NCI-H1092 (cell line): ENCODE data around the gene SRP9.

ENCODE experiments used
- DNase-seq: peaks from one replicate; lab custom pipeline; 2025; lab: John Stamatoyannopoulos, UW

The SRP9 gene, protein sequence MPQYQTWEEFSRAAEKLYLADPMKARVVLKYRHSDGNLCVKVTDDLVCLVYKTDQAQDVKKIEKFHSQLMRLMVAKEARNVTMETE

DNA sequence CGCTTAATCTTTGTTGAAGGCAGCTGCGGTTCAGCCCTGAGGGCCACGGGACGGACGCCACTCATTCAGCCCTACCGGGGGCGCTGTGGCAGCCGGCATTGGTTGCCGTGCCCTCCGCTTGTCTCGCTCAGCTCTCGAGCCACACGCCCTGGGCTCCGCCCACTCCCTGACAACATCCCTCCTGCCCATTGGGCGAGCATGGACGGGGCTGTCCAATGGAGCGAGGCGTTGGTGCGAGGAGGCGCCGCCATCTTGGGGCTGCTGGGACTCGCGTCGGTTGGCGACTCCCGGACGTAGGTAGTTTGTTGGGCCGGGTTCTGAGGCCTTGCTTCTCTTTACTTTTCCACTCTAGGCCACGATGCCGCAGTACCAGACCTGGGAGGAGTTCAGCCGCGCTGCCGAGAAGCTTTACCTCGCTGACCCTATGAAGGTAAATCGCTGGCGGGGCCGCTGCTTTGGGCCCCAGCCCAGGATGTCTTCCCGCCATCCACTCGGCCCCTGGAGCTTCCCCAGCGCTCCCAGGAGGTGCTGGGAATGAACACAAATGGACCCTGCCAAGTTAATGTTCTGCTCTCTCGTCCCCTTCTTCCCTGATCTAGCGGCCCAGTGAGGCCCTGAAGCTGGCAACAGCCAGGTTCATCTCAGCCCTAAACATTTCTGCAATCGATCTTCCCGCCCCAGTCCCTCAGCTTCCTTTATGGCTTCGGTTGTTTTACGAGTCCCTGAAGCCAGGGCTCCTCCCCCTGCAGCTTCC, at the start of gene SRP9:
Gene SRP9, plus strand, starts transcription at position 244 of the 754 bp plus-strand sequence. Its CDS starts 115 bp downstream, at position 359.
- DNase-seq, result peak; percentile 100

DNA sequence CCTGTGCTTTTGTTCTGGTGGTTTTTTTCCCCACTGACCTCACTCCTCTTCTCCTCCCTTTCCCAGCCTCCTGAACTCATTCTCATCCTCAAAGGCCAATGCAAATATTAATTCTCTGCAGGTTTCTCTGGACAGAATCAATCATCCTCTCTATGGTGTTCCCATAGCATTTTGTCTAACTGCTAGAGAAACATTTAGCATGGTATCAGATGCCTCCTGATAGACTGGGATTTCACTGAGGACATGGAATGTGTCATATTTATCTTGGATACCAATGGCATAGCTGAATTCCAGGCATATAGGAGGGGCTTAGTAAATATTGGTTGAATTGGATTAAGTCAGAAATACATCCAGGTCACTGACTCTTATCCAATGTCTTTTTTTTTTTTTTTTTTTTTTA, 46.1 kb upstream of the SRP9 start:
- no peak for DNase-seq

DNA sequence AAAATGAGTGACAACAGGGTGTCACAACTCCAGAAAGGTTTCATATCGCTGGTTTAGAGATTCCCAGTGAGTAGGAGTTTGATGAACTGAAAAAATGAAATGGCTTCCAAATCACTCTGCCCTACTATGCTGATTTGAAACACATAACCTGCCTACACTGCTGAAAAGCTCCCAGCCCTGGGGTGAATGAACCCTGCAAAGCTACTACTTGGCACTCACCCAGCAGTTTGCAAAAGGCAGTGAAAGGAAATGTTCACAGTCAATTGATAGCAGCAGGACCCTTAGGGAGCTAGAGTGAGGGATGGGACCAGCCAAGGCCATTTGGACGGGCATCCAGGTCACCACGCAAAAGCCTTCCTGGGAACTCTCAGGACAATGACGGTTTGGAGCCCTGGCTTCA, 44.4 kb upstream of the SRP9 start:
- no peak for DNase-seq

DNA sequence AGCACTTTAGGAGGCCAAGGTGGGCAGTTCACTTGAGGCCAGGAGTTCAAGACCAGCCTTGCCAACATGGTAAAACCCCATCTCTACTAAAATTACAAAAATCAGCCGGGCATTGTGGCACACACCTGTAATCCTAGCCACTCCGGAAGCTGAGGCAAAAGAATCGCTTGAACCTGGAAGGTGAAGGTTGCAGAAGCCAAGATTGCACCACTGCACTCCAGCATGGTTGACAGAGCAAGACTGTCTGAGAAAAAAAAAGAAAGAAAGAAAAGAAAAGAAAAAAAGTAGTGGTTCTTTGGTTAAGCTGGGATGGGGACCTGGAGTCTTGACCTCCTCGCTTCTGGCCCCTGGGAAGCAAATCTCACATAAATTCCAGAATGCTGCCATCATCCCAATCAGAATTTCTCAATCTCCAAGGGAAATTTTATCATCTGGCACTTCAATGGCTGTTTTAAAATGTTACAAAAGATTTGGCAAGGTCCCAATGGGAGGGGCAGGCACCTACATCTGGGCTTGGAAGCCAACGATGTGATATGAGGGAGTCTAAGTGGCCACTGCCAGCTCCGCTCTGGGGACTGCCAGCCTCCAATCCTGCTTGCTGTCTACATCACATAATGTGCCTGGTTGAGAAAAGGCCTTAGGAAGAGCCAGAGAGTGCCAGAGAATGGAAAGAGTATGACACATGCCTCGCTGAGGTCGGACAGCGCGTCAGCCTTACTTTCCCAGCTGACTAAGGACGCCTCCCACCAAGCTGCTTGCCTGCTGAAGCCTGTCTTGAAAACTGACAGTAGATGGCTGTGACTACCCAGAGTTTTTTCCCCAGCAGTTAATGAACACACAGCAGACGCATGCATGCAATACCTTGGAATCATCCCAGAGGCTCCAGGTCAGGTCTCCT, 42.1 kb upstream of the SRP9 start:
- DNase-seq, result peak; percentile 22

DNA sequence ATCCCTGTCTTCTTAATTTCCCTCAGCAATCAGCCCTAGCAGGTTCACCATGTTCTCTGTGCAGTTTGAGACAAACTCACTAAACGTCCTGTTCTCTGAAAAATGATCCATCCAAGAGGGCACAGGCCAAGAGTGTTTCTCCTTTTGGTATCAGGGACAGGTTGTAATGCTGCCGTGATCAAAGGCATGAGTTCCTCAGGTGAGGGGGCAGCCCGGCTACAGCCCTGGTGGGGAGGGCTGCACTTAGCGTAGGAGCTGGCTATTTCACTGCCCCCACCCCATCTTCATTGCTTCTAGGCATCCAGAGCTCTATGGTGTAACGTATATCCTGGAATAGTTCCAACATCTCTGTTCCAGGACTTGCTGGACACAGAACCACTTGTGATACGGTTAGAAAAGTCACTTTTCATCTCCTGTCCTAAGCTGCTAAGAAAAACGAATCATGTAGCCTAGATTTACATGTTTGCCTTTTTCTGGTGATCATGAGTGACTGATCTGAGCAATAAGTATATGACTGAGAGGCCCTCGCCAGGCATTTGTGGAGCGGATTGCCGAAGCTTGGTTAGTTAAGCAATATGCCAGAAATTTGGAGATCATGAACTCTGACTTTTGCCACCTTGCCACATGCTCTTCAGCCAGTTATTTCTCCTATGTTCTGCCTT, 41.1 kb upstream of the SRP9 start:
- DNase-seq, result no peak

DNA sequence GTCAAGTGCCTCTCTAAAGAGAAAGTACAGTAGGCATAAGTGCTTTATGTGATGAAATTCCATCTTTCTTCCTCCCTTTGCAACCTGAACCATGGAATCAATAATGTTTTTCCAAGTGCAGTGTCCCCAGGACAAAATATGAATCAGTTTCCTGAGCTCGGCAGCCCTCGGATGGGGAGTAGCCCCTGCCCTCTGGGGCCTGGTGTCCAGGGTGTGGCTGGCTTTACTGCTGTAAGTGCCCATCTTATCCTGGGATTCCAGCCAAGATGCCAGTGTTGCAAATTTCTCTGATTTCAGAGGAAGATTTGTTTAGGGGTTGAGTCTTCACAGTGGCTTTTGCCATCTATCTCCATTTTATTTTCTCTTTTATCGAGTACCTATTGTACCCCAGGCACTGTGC, 40.5 kb upstream of the SRP9 start:
- DNase-seq, result no peak

DNA sequence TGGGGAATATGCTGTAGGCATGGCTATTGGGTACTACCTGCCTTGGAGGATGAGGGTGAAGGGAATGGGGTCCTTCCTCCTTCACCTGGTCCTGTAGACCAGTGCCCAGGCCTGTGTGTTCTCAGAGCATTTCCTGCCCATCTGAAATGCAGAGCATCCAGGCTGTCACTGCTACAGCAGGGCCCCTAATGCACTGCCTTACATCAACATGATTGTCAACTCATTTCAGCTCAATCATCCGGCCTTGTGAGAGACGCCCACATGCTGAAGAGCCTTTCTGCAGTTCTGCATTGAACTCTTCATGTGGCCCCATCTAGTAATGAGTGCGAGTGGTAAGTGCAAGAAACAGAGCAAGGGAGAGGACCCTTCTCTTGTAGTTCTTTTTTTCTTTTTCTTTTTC, 39.8 kb upstream of the SRP9 start:
- no peak for DNase-seq

DNA sequence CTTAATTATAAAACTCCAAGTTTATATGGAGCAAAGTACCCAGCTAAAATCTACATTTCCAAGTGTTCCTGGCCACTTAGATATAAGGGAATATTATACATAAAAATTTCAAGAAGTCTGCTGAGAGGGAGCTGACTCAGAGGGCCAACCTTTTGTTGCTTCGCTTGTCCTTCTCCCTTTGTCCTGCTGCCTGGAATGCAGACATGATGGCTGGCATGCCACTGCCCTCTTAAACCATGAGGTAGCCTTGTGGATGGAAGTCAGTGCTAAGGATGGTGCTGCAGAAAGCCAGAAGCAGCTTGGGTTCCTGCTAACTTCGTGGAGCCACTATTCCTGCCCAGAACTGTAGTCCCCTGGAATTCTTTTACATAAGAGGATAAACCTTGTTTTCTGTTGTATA, 38.9 kb upstream of the SRP9 start:
- DNase-seq, result no peak

DNA sequence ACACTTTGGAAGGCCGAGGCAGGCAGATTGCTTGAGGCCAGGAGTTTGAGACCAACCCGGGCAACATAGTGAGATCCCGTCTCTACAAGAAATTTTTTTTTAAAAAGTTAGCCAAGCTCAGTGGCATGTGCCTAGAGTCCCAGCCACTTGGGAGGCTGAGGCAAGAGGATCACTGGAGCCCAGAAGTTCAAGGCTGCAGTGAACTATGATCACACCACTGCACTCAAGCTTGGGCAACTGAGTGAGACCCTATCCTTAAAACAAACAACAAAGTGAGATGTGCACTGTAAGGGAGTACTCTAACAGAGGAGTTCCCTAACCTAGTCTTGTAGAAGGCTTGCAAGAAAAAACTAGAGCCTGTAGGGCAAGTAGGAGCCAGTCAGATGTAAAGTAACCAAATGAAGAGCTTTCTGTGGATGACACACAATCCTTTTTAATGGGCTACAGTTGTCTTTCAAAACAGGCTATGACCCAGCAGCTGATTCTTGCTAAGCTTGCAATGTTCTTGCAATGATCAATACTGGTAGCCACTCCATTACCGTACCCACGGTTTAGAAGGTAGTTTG, 38.0 kb upstream of the SRP9 start:
- no peak for DNase-seq

DNA sequence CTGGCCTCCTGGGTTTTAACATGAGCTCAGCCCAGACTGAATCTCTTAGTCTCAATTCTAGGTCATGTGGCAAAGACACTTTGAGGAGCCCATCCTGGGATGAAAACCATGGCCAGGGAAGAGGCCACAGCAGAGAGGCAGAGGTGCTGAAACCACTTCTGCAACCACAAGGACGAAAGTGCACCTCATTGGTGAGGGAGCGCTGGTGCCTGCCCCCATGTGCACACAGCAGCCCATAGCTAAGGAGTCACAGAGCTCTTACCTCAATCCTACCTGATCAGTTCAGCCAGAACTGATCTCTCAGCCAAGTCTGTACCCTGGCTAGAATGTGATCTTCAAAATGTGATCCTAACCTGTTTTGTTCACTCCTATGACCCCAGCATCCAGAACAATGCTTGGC, 32.9 kb upstream of the SRP9 start:
- no peak for DNase-seq

DNA sequence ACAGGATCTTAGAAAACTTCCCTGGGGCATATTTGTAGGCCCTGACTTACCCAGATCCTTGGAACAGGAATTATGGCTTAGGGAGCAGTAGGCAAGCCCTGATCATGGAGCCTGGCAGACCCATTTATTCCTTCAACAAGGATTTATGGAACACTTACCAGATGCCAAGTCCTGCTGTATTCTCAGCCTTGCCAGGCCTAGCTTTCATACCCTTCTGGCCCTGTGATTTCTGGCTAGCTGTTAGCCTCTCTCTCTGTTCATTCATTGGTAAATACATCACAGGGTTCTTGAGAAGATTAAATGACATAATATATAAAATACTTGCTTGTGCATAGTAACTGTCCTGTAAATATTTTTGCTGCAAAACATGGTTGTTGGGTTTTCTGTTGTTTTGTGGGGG, 32.4 kb upstream of the SRP9 start:
- no peak for DNase-seq

DNA sequence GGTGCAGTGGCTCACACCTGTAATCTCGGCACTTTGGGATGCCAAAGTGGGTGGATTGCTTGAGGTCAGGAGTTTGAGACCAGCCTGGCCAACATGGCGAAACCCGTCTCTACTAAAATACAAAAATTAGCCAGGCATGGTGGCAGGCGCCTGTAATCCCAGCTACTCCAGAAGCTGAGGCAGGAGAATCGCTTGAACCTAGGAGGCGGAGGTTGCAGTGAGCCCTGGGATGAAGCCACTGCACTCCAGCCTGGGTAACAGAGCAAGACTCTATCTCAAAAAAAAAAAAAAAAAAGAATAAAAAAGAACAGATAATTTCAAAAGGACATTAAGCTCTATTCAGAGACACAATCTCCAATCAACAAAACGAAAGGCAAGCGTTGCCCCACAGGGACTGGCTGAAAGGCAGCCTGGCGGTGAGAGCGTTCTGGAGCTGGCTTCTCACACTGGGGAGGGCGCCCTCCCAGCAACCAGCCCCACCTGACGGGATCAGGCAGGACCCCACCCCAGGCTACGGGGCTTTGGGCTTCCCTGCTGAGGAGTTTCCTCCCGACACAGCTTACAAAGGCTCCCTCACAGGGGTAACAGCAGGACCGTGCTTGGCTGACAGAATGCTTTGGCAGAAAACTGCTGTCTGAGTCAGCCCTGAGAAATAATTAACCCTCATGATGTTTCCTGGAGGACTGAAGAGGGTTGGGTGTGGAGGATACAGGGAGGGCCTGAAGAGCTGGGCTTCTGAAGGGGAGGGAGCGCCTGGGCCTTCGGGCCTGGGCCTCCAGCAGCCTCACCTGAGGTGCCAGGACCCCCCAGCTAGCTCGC, 31.1 kb upstream of the SRP9 start:
- peak; percentile 69 for DNase-seq

DNA sequence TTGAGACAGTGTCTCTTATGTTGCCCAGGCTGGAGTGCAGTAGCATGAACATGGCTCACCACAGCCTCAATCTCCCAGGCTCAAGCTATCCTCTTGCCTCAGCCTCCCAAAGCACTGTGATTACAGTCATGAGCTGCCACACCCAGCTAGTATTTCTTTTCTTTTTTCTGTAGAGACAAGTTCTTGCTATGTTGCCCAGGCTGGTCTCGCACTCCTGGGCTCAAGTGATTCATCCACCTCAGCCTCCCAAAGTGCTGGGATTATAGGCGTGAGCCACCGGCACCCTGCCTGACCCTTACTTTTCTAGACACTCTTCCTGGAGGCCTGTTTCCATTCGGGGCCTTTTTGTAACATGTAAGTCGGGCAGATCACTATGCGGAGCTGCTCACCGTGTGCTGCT, 30.1 kb upstream of the SRP9 start:
- DNase-seq, result no peak

DNA sequence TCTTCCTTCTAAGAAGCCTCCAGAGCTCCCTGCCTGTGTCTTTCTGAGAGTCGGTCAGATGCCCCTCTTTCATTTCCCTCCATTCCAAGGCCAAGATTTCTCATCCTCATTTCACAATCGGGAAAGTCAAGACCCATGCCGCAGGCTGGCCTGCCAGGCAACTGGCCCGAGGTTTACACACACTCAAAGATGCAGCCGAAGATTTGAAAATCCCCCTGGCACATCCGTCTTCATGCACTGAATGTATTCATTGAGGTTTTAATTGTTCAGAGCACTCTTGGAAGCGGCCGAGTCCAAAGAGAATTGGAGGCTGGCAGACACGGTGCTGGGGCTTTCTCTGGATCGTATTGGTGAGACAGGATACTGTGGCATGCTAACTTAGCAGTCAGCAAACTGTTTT, 29.1 kb upstream of the SRP9 start:
- DNase-seq, result no peak

DNA sequence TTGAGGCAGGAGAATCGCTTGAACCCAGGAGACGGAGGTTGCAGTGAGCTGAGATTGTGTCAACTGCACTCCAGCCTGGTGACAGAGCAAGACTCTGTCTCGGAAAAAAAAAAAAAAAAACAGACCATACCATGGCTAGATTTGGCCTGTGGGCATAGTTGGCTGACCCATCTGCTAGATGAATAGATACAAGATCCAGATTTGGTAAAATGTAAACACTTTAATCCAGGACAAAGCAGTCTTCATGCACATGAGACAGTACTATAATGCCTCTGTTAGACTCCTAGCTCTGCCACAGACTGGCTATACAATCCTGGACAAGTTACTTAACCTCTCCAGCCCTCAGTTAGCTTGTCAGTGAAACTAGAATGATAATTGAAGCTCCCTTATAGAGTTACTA, 27.9 kb upstream of the SRP9 start:
- DNase-seq, result no peak

DNA sequence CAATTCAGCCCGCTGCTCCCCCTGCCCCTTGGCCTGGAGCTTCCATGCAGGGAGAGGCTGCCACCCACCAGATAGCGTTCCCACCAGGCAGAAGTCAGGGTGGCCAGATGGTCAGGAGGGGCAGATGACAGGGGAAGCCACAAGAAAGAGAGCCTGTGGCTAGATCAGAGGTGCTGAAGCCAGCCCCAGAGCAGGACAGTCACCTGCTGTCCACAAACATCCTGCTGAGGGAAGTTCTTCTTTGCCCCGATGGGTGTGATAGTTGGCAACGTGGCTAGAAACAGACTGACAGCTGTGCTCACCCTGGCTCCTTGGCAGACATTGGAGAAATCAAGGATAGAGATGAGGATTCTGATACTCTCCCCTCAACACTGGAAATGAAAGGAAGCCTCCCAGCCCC, 27.2 kb upstream of the SRP9 start:
- DNase-seq, result no peak

DNA sequence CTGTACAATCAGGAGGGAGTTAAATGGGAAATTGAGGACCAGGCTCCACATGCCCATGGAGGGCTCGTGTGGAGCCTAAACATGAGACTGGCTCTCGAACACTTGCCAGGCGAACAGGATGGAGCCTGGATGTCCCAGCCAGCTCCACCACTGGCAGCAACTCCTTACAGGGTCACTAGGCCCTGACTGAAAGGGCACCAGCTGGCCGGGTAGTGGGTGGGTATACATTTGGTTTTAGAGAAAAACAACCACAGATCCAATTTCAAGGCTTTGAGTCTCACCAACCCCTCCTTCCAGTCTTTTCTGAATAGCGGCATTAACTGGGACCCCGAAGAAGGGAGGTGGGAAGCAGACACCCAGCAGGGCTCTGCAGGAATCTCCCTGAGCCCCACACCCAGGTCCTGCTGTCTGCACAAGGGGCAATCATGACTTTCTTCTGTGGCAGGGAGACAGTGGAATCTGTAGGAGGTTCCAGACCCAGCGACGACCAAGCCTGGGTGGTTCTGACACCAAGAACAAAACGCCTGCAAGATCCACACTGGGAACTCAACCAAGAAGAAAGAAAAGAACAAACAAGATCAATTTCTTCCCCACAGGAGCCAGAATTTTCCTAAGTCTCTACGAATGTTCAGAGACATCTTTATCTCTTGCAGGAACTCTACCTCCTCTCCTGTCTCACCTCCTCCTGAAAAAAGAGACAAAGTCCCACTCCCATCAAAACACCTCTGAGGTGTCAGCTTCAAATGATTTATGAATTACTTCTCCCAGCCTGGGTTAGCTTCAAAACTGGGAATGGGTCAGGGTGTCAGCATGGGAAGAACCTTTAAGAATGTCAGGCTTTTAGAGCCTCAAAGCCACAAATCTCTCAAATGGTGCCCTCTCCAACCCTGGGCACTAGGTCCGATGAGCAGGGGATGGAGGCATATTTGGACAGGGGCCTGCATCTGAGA, 26.5 kb upstream of the SRP9 start:
- no peak for DNase-seq

DNA sequence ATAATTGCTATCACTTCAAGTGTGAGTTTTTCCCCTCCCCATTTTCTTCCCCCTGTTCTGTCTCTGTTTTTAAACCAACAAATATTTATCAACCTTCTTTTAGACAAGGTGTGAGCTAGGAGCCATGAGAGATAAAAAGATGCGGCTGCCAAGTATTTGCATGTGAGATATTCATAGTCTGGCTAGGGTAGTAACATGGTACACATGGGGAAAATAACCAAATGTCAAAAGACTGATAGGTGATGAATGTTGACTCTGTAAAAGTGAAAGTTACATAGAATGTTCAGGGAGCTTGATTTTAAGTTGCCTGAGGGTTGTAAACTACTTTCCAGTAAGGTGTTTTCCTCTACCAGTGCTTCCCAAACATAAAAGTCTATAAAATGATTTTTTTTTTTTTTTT, 25.4 kb upstream of the SRP9 start:
- no peak for DNase-seq

DNA sequence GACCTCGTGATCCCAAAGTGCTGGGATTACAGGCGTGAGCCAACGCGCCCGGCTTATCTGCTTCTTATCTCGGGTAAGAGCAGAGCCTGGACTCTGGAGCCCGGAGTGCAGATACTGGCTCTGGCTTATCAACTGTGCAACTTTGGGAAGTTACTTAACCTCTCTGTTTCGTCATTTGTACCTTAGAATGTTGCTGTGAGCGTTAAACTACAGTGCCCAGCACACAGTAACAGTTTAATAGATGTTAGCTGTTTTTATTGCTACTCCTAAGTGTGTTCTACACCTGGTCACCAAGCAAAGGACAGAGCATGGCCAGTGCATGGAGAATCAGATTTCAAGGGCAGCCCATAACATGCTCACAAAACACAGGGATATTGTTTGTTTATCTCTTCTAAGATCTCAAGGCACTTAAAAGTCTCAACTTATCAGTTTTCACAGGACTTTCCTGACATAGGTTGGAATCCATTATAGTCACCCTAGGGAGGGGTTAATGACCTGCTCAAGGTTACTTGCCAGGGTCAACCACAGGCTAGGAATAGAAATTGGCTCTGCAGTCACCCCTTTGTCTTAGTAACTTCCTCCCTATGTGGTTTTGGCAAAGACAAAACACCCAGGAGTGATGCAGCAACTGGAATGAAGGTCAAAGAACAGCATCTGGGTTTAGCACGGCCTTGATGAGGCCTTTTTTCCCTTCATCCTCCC, 22.5 kb upstream of the SRP9 start:
- DNase-seq, result no peak
